Peyer's patch (tissue), 4 donors: ENCODE measurements around the gene LRRIQ1. TPM values are rescaled to one million over a fixed set of nuclear protein-coding genes. Genes with fewer than 3 reads are reported as not detected.

Experiments
- DNase-seq, 3 donors: peaks; one replicate each; pipeline ENCODE4 v3.0.0-alpha.2; 2017 to 2019
- H3K27ac ChIP-seq, 4 donors: fragments of 200-600 bp; sonication (generic); one replicate each; pipeline ENCODE4 v1.5.1; 2016 to 2019
- H3K27me3 ChIP-seq, 2 donors: fragments of 200-600 bp; sonication (generic); one replicate each; pipeline ENCODE4 v1.5.1; 2019
- H3K36me3 ChIP-seq, 3 donors: fragments of 200-600 bp; sonication (generic); one replicate each; pipeline ENCODE4 v1.5.1; 2016 to 2019
- H3K4me1 ChIP-seq, 4 donors: fragments of 200-600 bp; sonication (generic); one replicate each; pipeline ENCODE4 v1.5.1; 2016 to 2019
- H3K4me3 ChIP-seq, 4 donors: fragments of 200-600 bp; sonication (generic); 1 replicate in 3 of 4; 2 replicates in 1 of 4; pipeline ENCODE4 v1.5.1; 2016 to 2019; ENCODE audit warnings: mild to moderate bottlenecking in 1 of 4
- H3K9me3 ChIP-seq, 4 donors: fragments of 200-600 bp; sonication (generic); one replicate each; pipeline ENCODE4 v1.5.1; 2016 to 2019; ENCODE audit warnings: mild to moderate bottlenecking in 1 of 4
- CTCF ChIP-seq, 6 experiments: fragments of 450-650 bp in 4 of 6; fragments of 200-600 bp in 2 of 6; sonication (generic) in 1 of 6; IDR thresholded peaks; one replicate each; pipeline ENCODE4 v1.5.1; 2017 to 2019; ENCODE audit warnings: antibody characterized with exemption in 6 of 6, mild to moderate bottlenecking in 3 of 6, moderate library complexity in 1 of 6
- POLR2A ChIP-seq, 2 donors: fragments of 450-650 bp; IDR thresholded peaks; one replicate each; pipeline ENCODE4 v1.5.1; 2017; ENCODE audit warnings: antibody characterized with exemption in 2 of 2, mild to moderate bottlenecking in 2 of 2, moderate library complexity in 2 of 2
- total RNA-seq, 4 donors: library from RNA; depleted of rRNA; stranded (reverse); fragments of >200 nt; gene quantifications; one replicate each; pipeline ENCODE4 v1.1.0, GENCODE V29; 2016

The LRRIQ1 gene
- total RNA-seq, 4 donors from 2014 or later = not detected

- H3K27ac ChIP-seq = no peak overlapping the region
- H3K4me1 ChIP-seq = no peaks in the 10 kb centered on the region
- H3K27me3 ChIP-seq = no peaks in the 10 kb centered on the region
- no peak overlapping the region for H3K4me3 ChIP-seq
- TF ChIP-seq POLR2A (IDR thresholded peaks at IDR 0.05) = no peak
- DNase-seq = no peak
- H3K9me3 ChIP-seq = no peaks in the 10 kb centered on the region
- H3K36me3 ChIP-seq = no peaks in the 10 kb centered on the region
Measured at GRCh38 chr12:85237327-85237726, 201.2 kb downstream of the LRRIQ1 start.

DNA sequence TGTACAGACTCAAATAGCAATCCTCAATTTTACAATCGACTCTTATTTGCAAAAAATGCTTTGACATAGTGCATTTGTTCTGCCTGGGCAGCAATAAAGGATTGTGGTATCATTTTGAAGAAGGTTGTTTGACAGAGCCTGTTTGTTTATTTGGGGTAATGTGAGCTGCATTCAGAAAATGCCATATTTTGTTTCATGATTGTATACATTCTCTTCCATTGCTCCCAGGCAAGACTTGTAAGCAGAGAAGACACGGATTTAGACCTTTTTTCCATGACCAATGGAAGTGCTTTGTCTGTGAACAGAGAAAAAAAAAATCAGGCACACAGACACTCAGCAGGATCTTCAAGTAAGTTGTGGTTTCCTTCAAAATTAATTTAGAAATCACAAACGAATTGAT is 208.4 kb downstream of the LRRIQ1 start:
- no peak overlapping the region for H3K4me3 ChIP-seq
- no peaks in the 10 kb centered on the region for H3K36me3 ChIP-seq
- no peak overlapping the region for H3K27ac ChIP-seq
- TF ChIP-seq POLR2A (IDR thresholded peaks at IDR 0.05) = no peak
- no peak for TF ChIP-seq CTCF (IDR thresholded peaks at IDR 0.05)
- no peaks in the 10 kb centered on the region for H3K9me3 ChIP-seq
- H3K27me3 ChIP-seq = no peaks in the 10 kb centered on the region
- no peaks in the 10 kb centered on the region for H3K4me1 ChIP-seq
- no peak for DNase-seq

- Histone ChIP-seq H3K27me3 (no peaks in the 10 kb centered on the region), H3K4me3 (no peak overlapping the region), H3K4me1 (no peaks in the 10 kb centered on the region), H3K36me3 (no peaks in the 10 kb centered on the region), H3K9me3 (no peaks in the 10 kb centered on the region), H3K27ac (no peak overlapping the region)
- TF ChIP-seq CTCF (IDR thresholded peaks at IDR 0.05) (no peak), POLR2A (IDR thresholded peaks at IDR 0.05) (no peak)
- DNase-seq = no peak
Measured at GRCh38 chr12:85253853-85254252, 217.7 kb downstream of the LRRIQ1 start.

- no peak for TF ChIP-seq POLR2A (IDR thresholded peaks at IDR 0.05)
- no peak for TF ChIP-seq CTCF (IDR thresholded peaks at IDR 0.05)
- no peaks in the 10 kb centered on the region for H3K27me3 ChIP-seq
- no peaks in the 10 kb centered on the region for H3K9me3 ChIP-seq
Measured at GRCh38 chr12:85257671-85258070, 221.5 kb downstream of the LRRIQ1 start.

DNA sequence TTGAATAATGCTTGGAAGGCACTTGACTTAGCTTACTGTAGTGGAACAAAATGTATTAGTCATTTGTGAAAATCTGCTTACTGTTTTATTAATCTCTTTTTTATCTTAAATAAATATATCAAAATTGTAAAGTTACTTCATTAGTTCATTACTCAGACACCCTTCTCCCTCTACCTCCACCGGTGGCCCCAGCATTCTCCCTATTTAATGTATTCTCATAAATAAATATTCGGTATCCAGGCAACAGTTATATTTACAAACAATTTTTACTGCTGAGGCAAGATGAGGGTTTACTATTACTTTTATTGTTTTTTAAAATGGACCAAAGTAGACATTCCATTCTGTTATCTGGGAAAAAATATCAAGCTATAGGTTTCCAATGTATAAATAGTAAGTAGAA is 224.3 kb downstream of the LRRIQ1 start:
- Histone ChIP-seq H3K27ac (no peak overlapping the region), H3K4me3 (no peak overlapping the region), H3K9me3 (no peaks in the 10 kb centered on the region), H3K4me1 (no peaks in the 10 kb centered on the region), H3K36me3 (no peaks in the 10 kb centered on the region), H3K27me3 (no peaks in the 10 kb centered on the region)
- TF ChIP-seq CTCF (IDR thresholded peaks at IDR 0.05) = no peak
- TF ChIP-seq POLR2A (IDR thresholded peaks at IDR 0.05) = no peak
- no peak for DNase-seq

More at GRCh38 chr12:85257671-85258070, 221.5 kb downstream of the LRRIQ1 start:
- Histone ChIP-seq H3K27ac (no peak overlapping the region), H3K36me3 (no peaks in the 10 kb centered on the region), H3K4me1 (no peaks in the 10 kb centered on the region), H3K4me3 (no peak overlapping the region)
- no peak for DNase-seq

DNA sequence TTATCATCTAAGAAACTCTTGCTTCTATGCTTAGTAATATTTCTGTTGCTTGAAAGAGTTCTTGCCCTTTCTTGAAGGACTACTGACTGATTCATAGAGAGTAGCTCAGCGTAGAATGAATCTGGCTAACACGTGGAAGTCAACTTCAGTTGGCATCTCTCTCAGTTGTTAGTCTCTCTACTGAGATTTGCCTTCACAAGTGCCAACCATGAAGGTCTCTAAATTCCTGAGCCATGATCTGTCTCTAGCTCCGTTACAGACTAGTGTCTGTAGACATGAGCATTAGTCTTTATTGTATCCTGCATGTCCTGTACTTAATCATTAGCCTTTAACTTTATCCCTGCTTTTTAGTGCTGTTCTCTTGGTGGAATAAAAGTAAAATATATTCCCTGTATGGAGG is 224.7 kb downstream of the LRRIQ1 start:
- no peak for DNase-seq
- H3K4me3 ChIP-seq = no peak overlapping the region
- no peak overlapping the region for H3K27ac ChIP-seq
- H3K4me1 ChIP-seq = no peaks in the 10 kb centered on the region
- no peaks in the 10 kb centered on the region for H3K27me3 ChIP-seq
- H3K36me3 ChIP-seq = no peaks in the 10 kb centered on the region
- H3K9me3 ChIP-seq = no peaks in the 10 kb centered on the region
- TF ChIP-seq POLR2A (IDR thresholded peaks at IDR 0.05) (no peak), CTCF (IDR thresholded peaks at IDR 0.05) (no peak)
